Measurements from ENCODE around the gene ZNF488. TPM values are rescaled to one million over a fixed set of nuclear protein-coding genes. Genes with fewer than 3 reads are reported as not detected.

Gene ZNF488
- total and polyA plus RNA-seq, 2 experiments from 2014 or later = 0.15 to 1.2 TPM

- Histone ChIP-seq H3K4me1 (ENCODE audit: low read depth) (peaks cover 3% of the 10 kb centered on the region), H3K27me3 (peaks cover 39% of the 10 kb centered on the region), H3K9me3 (ENCODE audit: low read depth) (no peaks in the 10 kb centered on the region), H3K27ac (no peak overlapping the region), H3K36me3 (no peaks in the 10 kb centered on the region), H3K4me3 (peak overlapping the region; percentile 64)
- no peak for TF ChIP-seq CTCF (IDR thresholded peaks at IDR 0.05; ENCODE audit: low read depth, low read length)
- no peak for DNase-seq (ENCODE audit: low read depth in 1 of 2, low spot score in 1 of 2)
Observed at GRCh38 chr10:47383261-47384147, 589 bp downstream of the ZNF488 start.

- no peak for DNase-seq (ENCODE audit: low read depth in 1 of 2, low spot score in 1 of 2)
- no peak overlapping the region for H3K27ac ChIP-seq
- no peak overlapping the region for H3K4me3 ChIP-seq
- no peaks in the 10 kb centered on the region for H3K36me3 ChIP-seq
- peaks cover 44% of the 10 kb centered on the region for H3K27me3 ChIP-seq
- TF ChIP-seq CTCF (IDR thresholded peaks at IDR 0.05; ENCODE audit: low read depth, low read length) = no peak
- H3K4me1 ChIP-seq (ENCODE audit: low read depth) = peaks cover 3% of the 10 kb centered on the region
- H3K9me3 ChIP-seq (ENCODE audit: low read depth) = no peaks in the 10 kb centered on the region
Observed at GRCh38 chr10:47381427-47382379, 2.4 kb downstream of the ZNF488 start.

- Histone ChIP-seq H3K27me3 (peaks cover 44% of the 10 kb centered on the region), H3K27ac (no peak overlapping the region), H3K4me3 (no peak overlapping the region), H3K9me3 (ENCODE audit: low read depth) (no peaks in the 10 kb centered on the region), H3K4me1 (ENCODE audit: low read depth) (peaks cover 3% of the 10 kb centered on the region), H3K36me3 (no peaks in the 10 kb centered on the region)
- no peak for TF ChIP-seq CTCF (IDR thresholded peaks at IDR 0.05; ENCODE audit: low read depth, low read length)
- DNase-seq (ENCODE audit: low read depth in 1 of 2, low spot score in 1 of 2) = no peak
Observed at GRCh38 chr10:47381103-47381395, 3.0 kb downstream of the ZNF488 start.

- Histone ChIP-seq H3K27ac (no peak overlapping the region), H3K9me3 (ENCODE audit: low read depth) (no peaks in the 10 kb centered on the region), H3K27me3 (peaks cover 44% of the 10 kb centered on the region), H3K4me1 (ENCODE audit: low read depth) (peaks cover 3% of the 10 kb centered on the region), H3K4me3 (no peak overlapping the region), H3K36me3 (no peaks in the 10 kb centered on the region)
- TF ChIP-seq CTCF (IDR thresholded peaks at IDR 0.05; ENCODE audit: low read depth, low read length) = no peak
- no peak for DNase-seq (ENCODE audit: low read depth in 1 of 2, low spot score in 1 of 2)
Observed at GRCh38 chr10:47380341-47381102, 3.6 kb downstream of the ZNF488 start.

- Histone ChIP-seq H3K36me3 (no peaks in the 10 kb centered on the region), H3K9me3 (ENCODE audit: low read depth) (no peaks in the 10 kb centered on the region), H3K27me3 (peaks cover 44% of the 10 kb centered on the region), H3K4me1 (ENCODE audit: low read depth) (peaks cover under 1% of the 10 kb centered on the region), H3K27ac (no peak overlapping the region), H3K4me3 (no peak overlapping the region)
- no peak for DNase-seq (ENCODE audit: low read depth in 1 of 2, low spot score in 1 of 2)
- no peak for TF ChIP-seq CTCF (IDR thresholded peaks at IDR 0.05; ENCODE audit: low read depth, low read length)
Observed at GRCh38 chr10:47379901-47380300, 4.2 kb downstream of the ZNF488 start.
